ENCODE data around the gene TTC21A.
"Not testable (repeated sequence)": the region's sequence is repeated elsewhere in the genome, so short reads cannot be mapped to it uniquely, and the experiment has no call there.

The TTC21A gene

DNA sequence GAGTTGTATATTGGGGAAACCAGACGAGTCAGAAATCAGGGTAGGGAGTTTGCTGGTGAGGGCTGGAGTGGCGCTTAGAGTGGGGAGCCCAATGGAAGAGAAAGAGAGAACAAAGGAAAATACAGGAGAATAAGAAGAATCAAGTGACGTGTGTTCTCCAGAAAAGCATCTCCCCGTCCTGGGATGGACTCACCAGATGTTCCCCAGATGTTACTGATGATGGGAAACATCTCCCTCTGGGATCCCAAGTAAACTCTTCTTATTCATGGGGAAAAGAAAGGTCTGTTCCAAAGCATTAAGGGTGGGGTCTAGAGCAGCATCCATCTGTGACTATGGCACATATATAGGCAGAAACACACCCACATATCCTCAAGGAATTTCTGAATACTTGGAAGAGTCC is 48.9 kb downstream of the TTC21A start:
- FAIRE-seq = no peak

DNA sequence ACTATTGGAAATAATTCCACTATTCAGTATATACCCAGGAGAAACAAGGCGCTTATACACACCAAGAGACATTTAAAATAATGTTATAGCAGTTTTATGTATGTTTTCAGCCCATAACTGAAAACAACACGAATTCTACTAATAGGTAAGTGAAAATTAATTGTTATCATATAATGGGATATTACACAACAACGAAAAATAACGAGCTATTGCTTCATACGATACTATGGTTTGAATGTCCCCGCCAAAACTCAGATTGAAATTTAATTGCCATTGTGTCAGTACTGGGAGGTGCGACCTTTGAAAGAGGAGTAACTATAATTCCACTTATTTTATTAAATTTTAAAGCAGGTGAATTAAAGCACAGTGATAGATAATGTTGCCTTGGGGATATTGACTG is 49.9 kb downstream of the TTC21A start:
- FAIRE-seq = no peak

- FAIRE-seq = no peak
These were observed 50.8 kb downstream of the TTC21A start for GRCh38 chr3:39158148-39158715.

DNA sequence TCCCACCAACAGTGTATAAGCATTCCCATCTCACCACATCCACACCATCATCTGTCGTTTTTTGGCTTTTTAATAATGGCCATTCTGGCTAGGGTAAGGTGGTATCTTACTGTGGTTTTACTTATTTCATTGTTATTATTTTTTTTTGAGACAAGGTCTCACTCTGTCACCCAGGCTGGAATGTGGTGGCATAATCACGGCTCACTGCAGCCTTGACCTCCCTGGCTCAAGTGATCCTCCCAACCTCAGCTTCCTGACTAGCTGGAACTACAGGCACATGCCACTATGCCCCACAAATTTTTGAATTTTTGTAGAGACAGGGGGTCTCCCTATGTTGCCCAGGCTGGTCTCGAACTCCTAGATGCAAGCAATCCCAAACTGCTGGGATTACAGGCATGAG is 56.9 kb downstream of the TTC21A start:
- FAIRE-seq = no peak

- no peak for FAIRE-seq
These were observed 58.0 kb downstream of the TTC21A start for GRCh38 chr3:39165518-39165917.

DNA sequence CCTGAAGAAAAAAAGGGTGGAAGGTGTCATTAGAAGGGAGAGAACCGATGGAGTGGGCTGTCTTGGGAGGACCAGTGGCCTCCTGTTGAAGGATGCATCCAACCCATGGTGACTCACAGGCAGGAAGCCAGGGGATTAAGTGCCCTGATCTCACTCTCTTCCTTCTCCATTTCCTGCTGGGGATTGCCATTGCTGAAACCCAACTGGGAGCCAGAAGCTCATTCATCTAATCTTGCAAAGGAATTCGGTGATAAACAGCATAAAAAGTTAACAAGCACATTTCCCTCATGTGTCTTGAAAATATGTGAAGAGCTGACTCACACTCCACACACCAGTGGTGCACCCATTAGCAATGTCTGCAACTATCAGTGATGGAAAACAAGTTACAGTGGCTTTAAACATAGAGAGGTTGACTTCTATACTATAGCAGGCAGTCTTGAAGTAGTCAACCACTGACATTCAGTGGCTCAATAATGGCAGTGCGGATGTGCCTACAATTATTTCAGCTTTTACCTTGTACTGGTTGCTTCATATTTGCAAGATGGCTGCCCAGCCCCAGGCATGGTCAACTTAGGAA is 58.7 kb downstream of the TTC21A start:
- no peak for FAIRE-seq

DNA sequence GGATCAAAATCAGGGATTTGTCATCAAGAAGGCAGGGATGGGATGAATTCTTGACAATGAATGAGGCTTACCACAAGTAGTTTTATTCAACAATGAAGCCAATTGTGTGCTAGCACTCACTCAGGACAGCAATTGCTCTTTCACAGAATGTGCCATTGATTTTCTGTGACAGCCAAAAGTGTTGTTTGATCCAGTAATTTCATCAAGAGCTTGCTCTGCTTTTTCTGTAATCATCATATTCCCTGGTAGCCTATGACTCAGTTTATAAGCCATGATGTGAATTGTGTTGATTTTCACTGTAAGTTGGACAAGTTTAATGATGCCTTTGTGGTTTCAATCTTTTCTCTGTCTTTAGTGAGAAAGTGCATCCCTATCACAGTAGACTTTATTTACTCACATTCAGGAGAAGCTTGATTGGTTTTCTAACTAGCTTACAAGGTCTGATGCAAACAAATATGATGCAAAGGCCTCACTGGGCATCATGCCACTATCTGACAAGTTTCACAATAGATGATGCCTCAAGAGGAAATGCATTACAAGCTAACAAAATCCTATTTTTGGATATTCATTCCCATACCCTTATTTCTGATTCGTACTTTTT is 59.6 kb downstream of the TTC21A start:
- no peak for FAIRE-seq

- no peak for FAIRE-seq
These were observed 60.8 kb downstream of the TTC21A start for GRCh38 chr3:39168156-39168780.

DNA sequence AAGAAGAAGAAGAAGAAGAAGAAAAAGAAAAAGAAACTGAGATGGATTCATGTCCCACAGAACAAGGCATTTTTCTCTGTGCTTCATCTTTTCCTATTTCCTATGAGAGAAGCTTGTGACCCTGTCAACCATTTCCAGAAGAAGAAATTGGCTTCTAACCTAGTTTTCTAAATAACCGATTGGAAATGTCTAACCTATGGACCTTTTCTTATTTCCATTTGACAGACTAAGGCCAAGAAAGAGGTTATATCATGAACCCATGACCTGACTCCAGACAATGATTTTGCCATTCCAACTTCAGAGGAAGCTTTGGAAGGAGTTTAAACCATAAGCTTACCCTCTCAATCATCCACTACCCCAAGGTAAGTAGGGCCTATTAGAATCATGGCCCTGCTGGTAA is 62.2 kb downstream of the TTC21A start:
- no peak for FAIRE-seq

DNA sequence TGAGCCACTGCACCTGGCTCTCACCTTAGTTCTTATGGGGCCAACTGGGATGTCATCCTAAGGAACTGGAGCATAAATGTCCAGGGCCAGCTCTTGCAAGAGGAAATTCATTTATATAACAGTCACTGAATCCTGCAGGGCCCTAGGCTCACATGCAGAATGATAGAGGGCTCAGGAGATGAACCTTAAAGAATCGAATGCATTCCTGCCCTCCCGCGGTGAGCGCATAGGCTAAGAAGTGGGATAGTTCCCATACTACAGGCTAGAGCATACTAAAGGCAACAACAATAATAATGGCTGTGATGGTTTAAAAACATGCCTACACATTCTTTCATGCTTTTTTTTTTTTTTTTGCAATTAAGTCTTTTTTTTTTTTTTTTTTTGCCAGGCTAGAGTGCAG is 63.0 kb downstream of the TTC21A start:
- no peak for FAIRE-seq

DNA sequence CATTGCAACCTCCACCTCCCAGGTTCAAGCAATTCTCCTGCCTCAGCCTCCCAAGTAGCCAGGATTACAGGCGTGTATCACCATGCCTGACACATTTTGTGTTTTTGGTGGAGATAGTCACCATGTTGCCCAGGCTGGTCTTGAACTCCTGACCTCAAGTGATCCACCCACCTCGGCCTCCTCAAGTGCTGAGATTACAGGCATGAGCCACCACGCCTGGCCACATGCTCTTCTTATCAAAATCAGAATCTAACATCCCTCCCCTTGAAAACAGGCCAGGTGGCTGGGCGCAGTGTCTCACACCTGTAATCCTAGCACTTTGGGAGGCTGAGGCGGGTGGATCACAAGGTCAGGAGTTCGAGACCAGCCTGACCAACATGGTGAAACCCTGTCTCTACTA is 63.4 kb downstream of the TTC21A start:
- not testable (repeated sequence) for FAIRE-seq

DNA sequence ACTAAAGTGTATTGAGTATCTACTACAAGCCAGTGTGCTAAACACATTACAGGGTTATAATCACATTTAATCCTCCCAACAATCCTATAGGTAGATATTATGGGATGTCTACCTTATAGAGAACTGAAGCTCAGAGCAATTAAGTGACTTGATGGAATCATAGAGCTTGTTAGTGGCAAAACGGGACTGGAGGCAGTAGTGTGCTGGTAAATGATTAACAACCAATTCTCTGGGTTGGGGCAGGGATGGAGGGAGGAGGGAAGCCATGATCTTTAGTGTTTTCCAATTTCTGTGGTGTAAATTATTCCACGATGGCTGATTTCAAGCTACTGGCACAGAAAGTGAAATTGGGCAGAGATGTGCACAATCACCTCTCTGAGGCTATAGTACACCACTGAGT is 64.4 kb downstream of the TTC21A start:
- FAIRE-seq = no peak

GRCh38 chr3:39173318-39174125 is 66.0 kb downstream of the TTC21A start:
- no peak for FAIRE-seq

GRCh38 chr3:39176025-39176714 is 68.7 kb downstream of the TTC21A start:
- FAIRE-seq = no peak

- no peak for FAIRE-seq
These were observed 70.3 kb downstream of the TTC21A start for GRCh38 chr3:39177708-39178332.

DNA sequence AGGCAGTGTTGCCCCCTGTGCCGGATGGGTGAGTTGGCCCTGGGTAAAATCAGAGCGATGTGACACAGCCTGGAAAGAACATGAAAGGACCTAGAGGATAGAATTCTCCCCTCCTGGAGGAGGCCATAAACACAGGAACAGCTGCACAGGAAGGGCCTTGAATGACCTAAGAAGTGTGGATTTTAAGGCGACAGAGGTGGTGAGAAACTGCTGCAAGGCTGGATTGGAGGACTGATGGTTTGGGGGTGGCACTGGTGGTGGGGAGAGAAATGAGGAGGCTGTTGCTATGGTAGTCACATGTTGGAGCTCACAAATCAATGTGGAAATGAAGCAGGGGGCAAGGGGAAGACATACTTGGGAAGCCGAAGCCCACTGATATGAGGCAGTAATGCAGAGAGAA is 71.1 kb downstream of the TTC21A start:
- no peak for FAIRE-seq

- FAIRE-seq = no peak
These were observed 72.7 kb downstream of the TTC21A start for GRCh38 chr3:39180183-39180545.

DNA sequence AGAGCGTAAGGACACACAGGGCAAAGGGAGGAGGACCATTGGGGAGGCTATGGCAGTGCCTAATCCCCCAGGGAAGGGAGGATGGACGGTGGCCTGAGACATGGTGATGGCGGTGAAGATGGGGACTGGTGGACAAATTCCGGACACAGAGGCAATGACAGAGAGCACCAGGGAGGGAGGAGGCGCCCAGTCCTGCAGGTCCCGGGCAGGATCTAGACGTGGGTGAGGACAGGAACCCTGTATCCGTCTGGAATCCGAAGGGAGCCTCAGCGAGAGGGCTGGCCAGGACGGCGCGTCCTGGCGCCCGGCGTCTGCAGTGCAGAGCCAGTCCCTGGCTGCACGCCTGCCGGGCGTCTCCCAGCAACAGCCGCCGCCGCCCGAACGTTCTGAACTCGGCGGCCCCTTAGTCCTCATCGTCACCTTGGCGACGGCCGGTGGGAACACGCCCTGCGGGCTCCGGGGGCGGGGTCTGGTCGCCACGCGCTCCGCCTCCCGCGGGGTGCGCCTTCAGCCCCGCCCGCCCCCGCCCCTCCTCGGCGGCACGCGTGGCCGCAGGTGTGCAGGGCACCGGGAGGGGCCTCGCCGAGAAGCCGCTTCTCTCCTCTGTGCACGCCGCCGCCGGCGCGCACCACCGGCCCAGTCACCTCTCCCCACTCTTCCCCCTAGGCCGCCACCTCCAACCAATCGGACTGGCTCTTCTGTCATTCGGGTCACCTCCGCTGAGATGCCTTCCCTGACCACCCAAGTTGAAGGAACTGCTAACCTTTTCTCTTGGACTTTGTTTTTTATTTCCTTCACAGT is 73.3 kb downstream of the TTC21A start:
- no peak for FAIRE-seq

GRCh38 chr3:39181408-39182335 is 74.2 kb downstream of the TTC21A start:
- FAIRE-seq = no peak

Measured in colon (tissue), 2 donors.